OCI-LY1 (cell line): Measurements from ENCODE around the gene ANKRD27.

ENCODE experiments used
- CTCF ChIP-seq: fragments of 200-600 bp; sonication (generic), shearing (Covaris generic); IDR thresholded peaks from 2 replicates; pipeline ENCODE4 v1.5.1; 2017; ENCODE audit warnings: mild to moderate bottlenecking, antibody characterized with exemption, low read length, moderate library complexity, mixed read lengths
- EZH2 ChIP-seq: fragments of 200-600 bp; sonication (generic), shearing (Covaris generic); IDR thresholded peaks from 2 replicates; pipeline ENCODE4 v1.8.0; 2017; ENCODE audit warnings: borderline replicate concordance, mixed run types, mild to moderate bottlenecking, antibody characterized with exemption, low read length, moderate library complexity, mixed read lengths

GRCh38 chr19:32626969-32627368 is 48.0 kb downstream of the ANKRD27 start:
- no peak for TF ChIP-seq CTCF
- TF ChIP-seq EZH2, result no peak
